MM.1S (cell line): ENCODE results near the gene ATPAF2.

Source experiments
- CTCF ChIP-seq: fragments of 300-600 bp; sonication (generic); IDR thresholded peaks from 2 replicates; pipeline ENCODE4 v1.5.1; 2016; ENCODE audit warnings: antibody characterized with exemption, low read length, mixed read lengths
- EZH2 ChIP-seq: fragments of 300-600 bp; sonication (generic); optimal IDR thresholded peaks from 2 replicates; pipeline ENCODE3; 2017; ENCODE audit warnings: low read depth, mild to moderate bottlenecking, antibody characterized with exemption, low read length, mixed read lengths
- EZH2phosphoT487 ChIP-seq: fragments of 300-600 bp; sonication (generic); IDR thresholded peaks from 2 replicates; pipeline ENCODE4 v1.6.1; 2018; ENCODE audit warnings: antibody characterized with exemption, low read length

GRCh38 chr17:17988427-17988945, 50.5 kb downstream of the ATPAF2 start:
- TF ChIP-seq CTCF, result no peak
- no peak for TF ChIP-seq EZH2phosphoT487
- no peak for TF ChIP-seq EZH2
